Endothelial cell (in vitro differentiated cells): ENCODE results near the gene THEMIS2. TPM values are rescaled to one million over a fixed set of nuclear protein-coding genes. Genes with fewer than 3 reads are reported as not detected.

Experiments
- DNase-seq: peaks from one replicate; pipeline ENCODE4 v3.0.0; 2021; ENCODE audit warnings: low spot score
- H3K27ac Mint-ChIP-seq: one replicate; pipeline ENCODE4 v1.8.0; 2021; ENCODE audit warnings: mixed read lengths, inconsistent platforms; ENCODE audit not compliant: unreplicated experiment
- H3K27me3 Mint-ChIP-seq: one replicate; pipeline ENCODE4 v1.8.0; 2021; ENCODE audit warnings: mild to moderate bottlenecking, moderate library complexity, mixed read lengths, inconsistent platforms; ENCODE audit not compliant: unreplicated experiment
- H3K36me3 Mint-ChIP-seq: one replicate; pipeline ENCODE4 v1.8.0; 2021; ENCODE audit warnings: mild to moderate bottlenecking, low read depth, mixed read lengths, inconsistent platforms; ENCODE audit not compliant: unreplicated experiment
- H3K4me1 Mint-ChIP-seq: one replicate; pipeline ENCODE4 v1.8.0; 2021; ENCODE audit warnings: mild to moderate bottlenecking, mixed read lengths, inconsistent platforms; ENCODE audit not compliant: unreplicated experiment
- H3K4me3 Mint-ChIP-seq: one replicate; pipeline ENCODE4 v1.8.0; 2021; ENCODE audit warnings: mild to moderate bottlenecking, mixed read lengths, inconsistent platforms; ENCODE audit not compliant: unreplicated experiment
- H3K9me3 Mint-ChIP-seq: one replicate; pipeline ENCODE4 v1.8.0; 2021; ENCODE audit warnings: mixed read lengths, inconsistent platforms; ENCODE audit not compliant: unreplicated experiment
- CTCF ChIP-seq: fragments of 200-600 bp; sonication (generic); IDR thresholded peaks from one replicate; pipeline ENCODE4 v1.5.0; 2021; ENCODE audit warnings: antibody characterized with exemption; ENCODE audit not compliant: unreplicated experiment
- total RNA-seq: library from RNA; stranded (reverse); fragmentation: NEBNext Ultra II Directional; extraction: Animal tissue kit (Norgen Biotek cat#: 25700); gene quantifications from one replicate; pipeline ENCODE4 v1.2.1, GENCODE V29; 2021; ENCODE audit not compliant: unreplicated experiment

The THEMIS2 gene
- total RNA-seq, 1 donor from 2014 or later, result 9.6 TPM

DNA sequence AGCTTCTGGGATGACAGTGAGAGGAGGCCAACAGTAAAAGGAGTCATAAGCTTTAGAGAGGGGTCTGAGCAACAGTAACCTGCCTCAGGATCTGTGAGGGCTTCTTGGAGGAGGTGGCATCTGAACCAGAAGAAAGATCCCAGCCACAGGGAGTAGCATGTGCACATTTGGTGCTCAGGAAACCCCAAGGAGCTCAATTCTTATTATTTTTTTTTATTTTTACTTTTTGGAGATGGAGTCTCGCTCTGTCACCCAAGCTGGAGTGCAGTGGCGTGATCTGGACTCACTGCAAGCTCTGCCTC lies 4.7 kb downstream of the THEMIS2 start:
- no peak for TF ChIP-seq CTCF
- Mint-ChIP-seq H3K27ac (no peak overlapping the region), H3K36me3 (peaks cover 4% of the 10 kb centered on the region), H3K27me3 (peaks cover 1% of the 10 kb centered on the region), H3K4me1 (peaks cover 12% of the 10 kb centered on the region), H3K4me3 (no peak overlapping the region), H3K9me3 (no peaks in the 10 kb centered on the region)
- DNase-seq, result no peak

DNA sequence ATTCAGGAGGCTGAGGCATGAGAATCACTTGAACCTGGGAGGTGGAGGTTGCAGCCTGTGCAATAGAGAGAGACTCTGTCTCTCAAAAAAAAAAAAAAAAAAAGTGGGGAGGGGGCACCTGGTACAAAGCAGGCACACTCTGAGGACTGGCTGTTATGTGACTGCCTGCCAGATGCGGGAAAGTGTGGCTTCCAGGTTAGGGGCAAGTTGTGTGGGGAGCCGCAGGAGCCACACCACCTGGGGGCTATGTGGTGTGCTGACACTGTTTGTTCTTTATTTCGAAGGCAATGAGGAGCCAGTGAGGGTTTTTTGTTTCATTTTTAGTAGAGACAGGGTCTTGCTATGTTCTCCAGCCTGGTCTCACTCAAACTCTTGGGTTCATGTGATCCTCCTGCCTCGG lies 5.7 kb downstream of the THEMIS2 start:
- Mint-ChIP-seq H3K27me3 (peaks cover 1% of the 10 kb centered on the region), H3K27ac (no peak overlapping the region), H3K4me1 (peaks cover 8% of the 10 kb centered on the region), H3K4me3 (no peak overlapping the region), H3K36me3 (peaks cover 4% of the 10 kb centered on the region), H3K9me3 (no peaks in the 10 kb centered on the region)
- no peak for TF ChIP-seq CTCF
- no peak for DNase-seq

DNA sequence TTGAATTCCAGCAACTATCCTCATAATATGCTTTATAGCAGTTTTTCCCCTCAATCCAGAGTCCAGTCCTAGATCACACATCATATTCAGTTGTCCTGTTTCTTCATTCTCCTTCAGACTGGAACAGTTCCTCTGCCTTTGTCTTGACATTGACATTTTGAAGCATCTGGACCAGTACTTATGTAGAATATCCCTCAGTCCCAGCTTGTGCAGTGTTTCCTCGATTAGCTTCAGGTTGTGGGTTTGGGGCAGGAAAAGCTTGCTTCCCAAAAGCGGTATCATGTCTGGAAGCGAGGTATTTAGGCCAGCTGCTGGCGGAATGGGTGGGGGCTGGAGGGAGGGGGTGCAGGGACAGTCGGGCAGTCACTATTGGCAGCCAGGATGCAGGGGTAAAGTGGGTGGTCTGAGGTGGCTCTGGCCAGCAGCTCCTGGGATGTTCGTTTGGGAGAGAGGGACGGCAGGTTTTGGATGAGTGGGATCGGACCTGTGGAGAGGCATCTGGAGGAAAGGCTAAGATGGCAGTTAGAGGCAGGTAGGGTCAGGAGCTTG lies 6.5 kb downstream of the THEMIS2 start:
- no peak for DNase-seq
- Mint-ChIP-seq H3K36me3 (peaks cover 12% of the 10 kb centered on the region), H3K27me3 (peaks cover 3% of the 10 kb centered on the region), H3K4me3 (no peak overlapping the region), H3K27ac (no peak overlapping the region), H3K9me3 (no peaks in the 10 kb centered on the region), H3K4me1 (peaks cover 3% of the 10 kb centered on the region)
- TF ChIP-seq CTCF, result no peak

DNA sequence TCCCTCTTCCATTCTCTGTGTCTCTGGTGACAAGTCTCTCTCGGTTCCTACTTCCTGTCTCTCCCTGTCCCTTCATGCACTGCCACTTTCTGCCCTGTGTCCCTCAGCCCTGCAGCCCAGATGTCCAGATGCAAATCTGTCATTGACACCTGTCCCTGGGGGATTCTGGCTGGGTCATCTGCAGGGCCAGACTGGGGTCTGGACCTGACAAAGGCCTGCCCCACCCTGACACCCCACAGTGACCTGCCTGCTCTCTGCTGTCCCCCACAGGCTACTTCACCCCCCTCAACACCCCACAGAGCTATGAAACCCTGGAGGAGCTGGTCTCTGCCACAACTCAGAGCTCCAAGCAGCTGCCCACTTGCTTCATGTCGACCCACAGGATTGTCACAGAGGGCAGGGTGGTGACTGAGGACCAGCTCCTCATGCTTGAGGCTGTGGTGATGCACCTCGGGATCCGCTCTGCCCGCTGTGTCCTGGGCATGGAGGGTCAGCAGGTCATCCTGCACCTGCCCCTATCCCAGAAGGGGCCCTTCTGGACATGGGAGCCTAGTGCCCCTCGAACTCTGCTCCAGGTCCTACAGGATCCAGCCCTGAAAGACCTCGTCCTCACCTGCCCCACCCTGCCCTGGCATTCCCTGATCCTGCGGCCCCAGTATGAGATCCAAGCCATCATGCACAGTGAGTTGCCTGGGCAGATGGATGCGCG lies 7.2 kb downstream of the THEMIS2 start:
- Mint-ChIP-seq H3K27ac (no peak overlapping the region), H3K4me3 (no peak overlapping the region), H3K36me3 (peaks cover 19% of the 10 kb centered on the region), H3K4me1 (peaks cover 7% of the 10 kb centered on the region), H3K9me3 (no peaks in the 10 kb centered on the region), H3K27me3 (peaks cover 3% of the 10 kb centered on the region)
- TF ChIP-seq CTCF, result no peak
- no peak for DNase-seq

DNA sequence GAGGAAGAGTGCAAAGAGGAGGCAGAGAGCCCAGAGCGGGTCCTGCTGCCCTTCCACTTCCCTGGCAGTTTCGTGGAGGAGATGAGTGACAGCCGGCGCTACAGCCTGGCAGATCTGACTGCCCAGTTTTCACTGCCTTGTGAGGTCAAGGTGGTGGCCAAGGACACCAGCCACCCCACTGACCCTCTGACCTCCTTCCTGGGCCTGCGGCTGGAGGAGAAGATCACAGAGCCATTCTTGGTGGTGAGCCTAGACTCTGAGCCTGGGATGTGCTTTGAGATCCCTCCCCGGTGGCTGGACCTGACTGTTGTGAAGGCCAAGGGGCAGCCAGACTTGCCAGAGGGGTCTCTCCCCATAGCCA lies 10.2 kb downstream of the THEMIS2 start:
- Mint-ChIP-seq H3K36me3 (peaks cover 24% of the 10 kb centered on the region), H3K4me1 (peaks cover 19% of the 10 kb centered on the region), H3K9me3 (no peaks in the 10 kb centered on the region)

More for the DNA sequence above, 10.2 kb downstream of the THEMIS2 start:
- Mint-ChIP-seq H3K4me3 (no peak overlapping the region), H3K27me3 (peaks cover 3% of the 10 kb centered on the region), H3K27ac (no peak overlapping the region)
- no peak for TF ChIP-seq CTCF
- no peak for DNase-seq
